AG04450 (cell line): ENCODE measurements around the gene NCK1. TPM values are rescaled to one million over a fixed set of nuclear protein-coding genes. Genes with fewer than 3 reads are reported as not detected.

ENCODE experiments used
- CTCF ChIA-PET: fragments of 300-600, 350-600 bp; formaldehyde crosslinking; extraction: SDS; loops from one replicate; lab custom pipeline; 2022; ENCODE audit warnings: antibody characterized with exemption, inconsistent platforms; lab: Charles Lee
- POLR2A ChIA-PET: fragments of 350-600 bp; formaldehyde crosslinking; extraction: SDS; loops from one replicate; lab custom pipeline; 2021; ENCODE audit warnings: antibody characterized with exemption, inconsistent platforms; lab: Yijun Ruan, JAX
- DNase-seq: peaks from one replicate; pipeline ENCODE4 v3.0.0-alpha.2; 2011; ENCODE audit warnings: low read depth, low spot score
- H3K27ac ChIP-seq: one replicate; pipeline ENCODE4 v1.5.1; 2012; ENCODE audit warnings: low read depth, low read length, control low read depth
- H3K27me3 ChIP-seq: one replicate; pipeline ENCODE4 v1.6.0; 2012; ENCODE audit warnings: low read length; ENCODE audit not compliant: control insufficient read depth, insufficient read depth
- H3K4me3 ChIP-seq: 2 replicates; pipeline ENCODE4 v1.5.1; 2011; ENCODE audit warnings: mild to moderate bottlenecking, low read depth, low read length, control low read depth
- H3K9me3 ChIP-seq: 2 replicates; pipeline ENCODE4 v1.5.1; 2012; ENCODE audit warnings: low read length; ENCODE audit not compliant: control insufficient read depth, insufficient read depth
- CTCF ChIP-seq: IDR thresholded peaks from 2 replicates; pipeline ENCODE4 v1.5.1; 2011; ENCODE audit warnings: low read depth, low read length, control low read depth, inconsistent platforms
- polyA plus RNA-seq: library from polyadenylated mRNA; depleted of rRNA; stranded (reverse); fragments of >200 nt; gene quantifications from 2 replicates; pipeline ENCODE4 v1.2.3, GENCODE V29; 2011

The NCK1 gene
- polyA plus RNA-seq, 1 experiment, result 67.7 TPM

- CTCF ChIA-PET, result interaction anchor here (1.6 kb wide), 1 partner anchor 195 kb away, joined by 9 read pairs; no protein-coding TSS in a partner anchor
- POLR2A ChIA-PET, result interaction anchor here (0.9 to 1.0 kb wide), 2 partner anchors 32 to 67 kb away, joined by 3 to 4 read pairs; partner anchors contain the start of gene STAG1
- H3K27ac ChIP-seq, result peak overlapping the region; percentile 96
- no peaks in the 10 kb centered on the region for H3K27me3 ChIP-seq
- H3K9me3 ChIP-seq, result no peaks in the 10 kb centered on the region; the same call in 1 of the 2 replicates
- no peak for DNase-seq
- no peak for TF ChIP-seq CTCF
- H3K4me3 ChIP-seq, result peak overlapping the region; percentile 80
Observed at GRCh38 chr3:136819392-136819730, 42.6 kb upstream of the NCK1 start.

GRCh38 chr3:136819731-136820679, 42.0 kb upstream of the NCK1 start:
- DNase-seq, result no peak
- ChIA-PET POLR2A (interaction anchor here (0.6 to 1.0 kb wide), 3 partner anchors 35 to 67 kb away, joined by 3 read pairs; no protein-coding TSS in a partner anchor), CTCF (interaction anchor here (1.3 to 1.6 kb wide), 3 partner anchors 68 to 514 kb away, joined by 3 to 9 read pairs (median 3); partner anchors contain the start of gene STAG1)
- H3K4me3 ChIP-seq, result peak overlapping the region; percentile 80
- no peaks in the 10 kb centered on the region; the same call in 1 of the 2 replicates for H3K9me3 ChIP-seq
- TF ChIP-seq CTCF, result no peak
- H3K27me3 ChIP-seq, result no peaks in the 10 kb centered on the region
- peak overlapping the region; percentile 96 for H3K27ac ChIP-seq

- Histone ChIP-seq H3K4me3 (no peak overlapping the region), H3K9me3 (peaks cover 3% of the 10 kb centered on the region; the same call in 1 of the 2 replicates), H3K27ac (no peak overlapping the region), H3K27me3 (no peaks in the 10 kb centered on the region)
- ChIA-PET POLR2A (no interaction called here), CTCF (interaction anchor here (0.7 to 1.6 kb wide), 2 partner anchors 183 to 201 kb away, joined by 4 read pairs; no protein-coding TSS in a partner anchor)
- DNase-seq, result no peak
- no peak for TF ChIP-seq CTCF
Observed at GRCh38 chr3:136831461-136831860, 30.5 kb upstream of the NCK1 start.

GRCh38 chr3:136835089-136835812, 26.8 kb upstream of the NCK1 start:
- Histone ChIP-seq H3K9me3 (no peaks in the 10 kb centered on the region), H3K27ac (no peak overlapping the region), H3K27me3 (no peaks in the 10 kb centered on the region), H3K4me3 (no peak overlapping the region)
- no peak for TF ChIP-seq CTCF
- no peak for DNase-seq
- POLR2A ChIA-PET, result no interaction called here
- CTCF ChIA-PET, result interaction anchor here (1.2 to 2.0 kb wide), 2 partner anchors 83 to 179 kb away, joined by 4 to 9 read pairs; partner anchors contain the start of gene STAG1
